ENCODE data around the gene MRPL19.

MRPL19 gene

DNA sequence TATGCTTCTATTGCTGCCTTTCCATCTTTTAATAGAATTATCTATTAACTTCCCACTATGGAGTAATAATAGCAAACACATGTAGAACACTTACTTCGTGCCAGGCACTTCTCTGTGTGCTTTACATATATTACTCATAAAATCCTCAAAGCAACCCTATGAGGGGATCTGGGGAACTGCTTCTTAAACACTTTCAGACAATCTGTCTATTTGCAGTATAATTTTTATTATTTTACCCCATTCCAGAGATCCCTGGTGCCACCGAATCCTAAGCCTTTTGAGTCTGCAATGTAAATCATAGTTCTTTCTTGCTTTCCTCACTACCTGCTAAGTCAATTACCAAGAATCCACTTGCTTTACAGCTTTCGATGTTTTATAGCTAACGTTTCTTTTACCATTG is 89.7 kb downstream of the MRPL19 start:
- DNase-seq (ENCODE audit: low read depth): no peak

DNA sequence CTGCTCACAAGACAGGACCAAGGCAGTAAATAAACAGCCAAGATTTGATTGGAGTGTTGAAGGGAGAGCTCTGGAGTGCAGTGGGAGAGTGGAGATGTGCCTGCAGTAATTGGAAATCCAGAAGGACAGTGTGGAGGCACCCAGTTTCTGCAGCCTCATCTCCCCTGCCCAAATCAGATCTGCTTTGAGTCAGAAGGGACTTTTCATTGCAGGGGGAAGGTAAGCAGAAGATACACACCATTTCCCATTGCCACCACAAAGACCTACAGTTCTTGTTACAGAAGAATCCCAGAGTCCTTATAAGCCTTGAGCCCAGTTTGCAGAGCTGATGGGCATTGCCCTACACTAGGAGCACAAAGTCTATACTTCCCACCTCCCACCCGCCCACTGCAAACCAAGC is 91.4 kb downstream of the MRPL19 start:
- DNase-seq (ENCODE audit: low read depth): no peak
